Measurements from ENCODE around the gene NFKBIZ. TPM values are rescaled to one million over a fixed set of nuclear protein-coding genes. Genes with fewer than 3 reads are reported as not detected.

The NFKBIZ gene
- total and polyA plus RNA-seq, 2 donors (not counting 3 experiments of a cell fraction or from before 2014, with no cell fraction given): 17.5 to 28.9 TPM

DNA sequence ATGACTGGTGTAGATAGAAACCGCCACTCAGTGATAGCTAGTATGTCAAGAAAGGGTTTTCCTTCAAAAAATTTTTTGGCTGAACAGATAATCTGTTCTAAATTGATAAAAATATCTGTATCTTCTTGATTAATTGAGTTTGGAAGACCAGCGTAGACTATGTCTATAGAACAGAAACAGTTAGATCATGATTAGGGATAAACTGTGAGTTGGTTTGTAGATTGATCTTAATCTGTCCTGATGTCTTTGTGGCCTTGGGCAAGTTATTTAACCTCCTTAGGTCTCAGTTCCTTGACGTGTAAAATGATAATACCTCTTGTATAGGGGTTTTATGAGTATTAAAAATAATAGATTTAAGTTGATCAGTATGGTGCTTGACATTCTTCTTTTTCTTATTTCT lies 4.7 kb downstream of the NFKBIZ start:
- no peak overlapping the region for H2AFZ ChIP-seq (ENCODE audit: low read depth, low read length)
- H3K9me1 ChIP-seq (replicated peaks; ENCODE audit: control insufficient read depth, extremely low read depth, insufficient read depth, low read length): no peaks in the 10 kb centered on the region
- no peaks in the 10 kb centered on the region for H3K9me3 ChIP-seq (replicated peaks; ENCODE audit: control insufficient read depth, insufficient read depth, low read length)
- POLR2A ChIA-PET: no interaction called here
- H3K27ac ChIP-seq (ENCODE audit: insufficient read depth, low read depth, low read length): no peak overlapping the region
- peaks cover 11% of the 10 kb centered on the region for H3K4me1 ChIP-seq (ENCODE audit: control insufficient read depth, extremely low read depth, insufficient read depth, low read length)
- BruUV-seq (replicated peaks): no TSS peak
- H4K20me1 ChIP-seq (replicated peaks; ENCODE audit: control insufficient read depth, extremely low read depth, insufficient read depth, low read length): no peaks in the 10 kb centered on the region
- FAIRE-seq (no peak), DNase-seq (ENCODE audit: low read depth, low spot score) (no peak)
- H3K4me2 ChIP-seq (ENCODE audit: insufficient read depth, low read length): no peak overlapping the region
- H3K9ac ChIP-seq (replicated peaks; ENCODE audit: extremely low read depth, insufficient read depth, low read length): no peak overlapping the region
- dilution Hi-C loops (cut with MboI; ENCODE audit: extremely low pct_ligation_motif_present, low sequenced_read_pairs): loop anchor here (25.0 kb wide), 1 partner anchor 308 kb away; no protein-coding TSS in a partner anchor
- CTCF ChIA-PET: interaction anchor here (0.9 kb wide), 1 partner anchor 371 kb away, joined by 4 read pairs; no protein-coding TSS in a partner anchor
- no peaks in the 10 kb centered on the region for H3K27me3 ChIP-seq (ENCODE audit: control insufficient read depth in 2 of 2, insufficient read depth in 2 of 2, low read length in 2 of 2)
- TF ChIP-seq POLR2AphosphoS5 (IDR thresholded peaks at IDR 0.05; ENCODE audit: insufficient read depth, low read depth, low read length): no peak
- intact Hi-C loops (cut with micrococcal nuclease): loop anchor here (5.0 kb wide), 2 partner anchors 153 to 238 kb away; no protein-coding TSS in a partner anchor
- H3K4me3 ChIP-seq (replicated peaks in 1 of 3; ENCODE audit: insufficient read depth in 1 of 3, low read depth in 1 of 3, low read length in 3 of 3): no peak overlapping the region
- H3K36me3 ChIP-seq (ENCODE audit: control insufficient read depth in 2 of 2, extremely low read depth in 1 of 2, insufficient read depth in 2 of 2, low read length in 2 of 2): peaks cover 34 to 49% of the 10 kb centered on the region in 2 experiments
- peaks cover 66% of the 10 kb centered on the region for H3K79me2 ChIP-seq (ENCODE audit: control insufficient read depth, insufficient read depth, low read length)

DNA sequence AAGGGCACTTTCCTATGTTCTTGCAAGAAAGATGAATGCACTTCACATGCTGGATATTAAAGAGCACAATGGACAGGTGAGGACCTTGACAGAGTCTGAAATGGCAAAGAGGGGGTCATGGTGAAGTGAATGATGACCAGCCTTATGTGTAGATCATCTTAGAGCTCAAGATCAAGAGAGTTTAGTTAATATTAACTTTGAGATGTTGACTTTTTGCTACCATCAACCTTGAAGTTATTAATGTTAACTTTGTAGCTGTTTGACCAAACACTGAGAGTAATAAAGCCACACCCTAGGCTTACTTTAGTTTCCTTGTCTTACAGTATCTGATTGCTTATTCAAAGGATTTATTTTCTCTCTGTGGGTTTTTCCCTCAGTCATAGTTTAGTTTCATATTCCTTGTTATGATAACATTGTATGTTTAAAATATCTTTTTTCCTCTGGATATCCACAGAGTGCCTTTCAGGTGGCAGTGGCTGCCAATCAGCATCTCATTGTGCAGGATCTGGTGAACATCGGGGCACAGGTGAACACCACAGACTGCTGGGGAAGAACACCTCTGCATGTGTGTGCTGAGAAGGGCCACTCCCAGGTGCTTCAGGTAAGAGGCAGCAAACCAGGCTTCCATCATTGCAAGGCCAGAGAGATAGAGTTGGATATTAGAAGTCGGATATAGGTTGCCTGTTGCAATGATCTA lies 5.4 kb downstream of the NFKBIZ start:
- dilution Hi-C loops (cut with MboI; ENCODE audit: extremely low pct_ligation_motif_present, low sequenced_read_pairs) (loop anchor here (25.0 kb wide), 1 partner anchor 308 kb away; no protein-coding TSS in a partner anchor), intact Hi-C loops (cut with micrococcal nuclease) (loop anchor here (5.0 kb wide), 2 partner anchors 153 to 238 kb away; no protein-coding TSS in a partner anchor)
- H3K9ac ChIP-seq (replicated peaks; ENCODE audit: extremely low read depth, insufficient read depth, low read length): no peak overlapping the region
- FAIRE-seq (no peak), DNase-seq (ENCODE audit: low read depth, low spot score) (no peak)
- no peak overlapping the region for H3K4me3 ChIP-seq (replicated peaks in 1 of 3; ENCODE audit: insufficient read depth in 1 of 3, low read depth in 1 of 3, low read length in 3 of 3)
- no TSS peak for BruUV-seq (replicated peaks)
- ChIA-PET CTCF (no interaction called here), POLR2A (no interaction called here)
- no peak for TF ChIP-seq EZH2 (IDR thresholded peaks at IDR 0.05; ENCODE audit: borderline replicate concordance, low read depth, low read length, severe bottlenecking)
- peak; percentile 32 for TF ChIP-seq POLR2AphosphoS5 (IDR thresholded peaks at IDR 0.05; ENCODE audit: insufficient read depth, low read depth, low read length)
- no peak overlapping the region for H2AFZ ChIP-seq (ENCODE audit: low read depth, low read length)
- H3K4me1 ChIP-seq (ENCODE audit: control insufficient read depth, extremely low read depth, insufficient read depth, low read length): peaks cover 11% of the 10 kb centered on the region
- peaks cover 62% of the 10 kb centered on the region for H3K79me2 ChIP-seq (ENCODE audit: control insufficient read depth, insufficient read depth, low read length)
- H3K9me1 ChIP-seq (replicated peaks; ENCODE audit: control insufficient read depth, extremely low read depth, insufficient read depth, low read length): no peaks in the 10 kb centered on the region
- H4K20me1 ChIP-seq (replicated peaks; ENCODE audit: control insufficient read depth, extremely low read depth, insufficient read depth, low read length): no peaks in the 10 kb centered on the region
- H3K36me3 ChIP-seq (ENCODE audit: control insufficient read depth in 2 of 2, extremely low read depth in 1 of 2, insufficient read depth in 2 of 2, low read length in 2 of 2): peaks cover 36 to 57% of the 10 kb centered on the region in 2 experiments
- H3K27ac ChIP-seq (ENCODE audit: insufficient read depth, low read depth, low read length): no peak overlapping the region
- no peak overlapping the region for H3K4me2 ChIP-seq (ENCODE audit: insufficient read depth, low read length)
- no peaks in the 10 kb centered on the region for H3K9me3 ChIP-seq (replicated peaks; ENCODE audit: control insufficient read depth, insufficient read depth, low read length)
- no peaks in the 10 kb centered on the region for H3K27me3 ChIP-seq (ENCODE audit: control insufficient read depth in 2 of 2, insufficient read depth in 2 of 2, low read length in 2 of 2)
